HL-60 (cell line): ENCODE results near the gene HMOX2.

Experiments
- GABPA ChIP-seq: IDR thresholded peaks from 2 replicates; pipeline ENCODE4 v1.6.1; 2012; ENCODE audit warnings: low read depth
- POLR2AphosphoS5 ChIP-seq: IDR thresholded peaks from 2 replicates; pipeline ENCODE4 v1.6.1; 2012; ENCODE audit warnings: low read depth
- SPI1 ChIP-seq: IDR thresholded peaks from 2 replicates; pipeline ENCODE4 v1.6.1; 2012; ENCODE audit warnings: low read depth, mild to moderate bottlenecking, borderline replicate concordance
- TF ChIP-seq, protein P1 (sequence below): IDR thresholded peaks from one replicate; pipeline ENCODE4 v1.5.1; 2011; ENCODE audit warnings: low read length, control low read depth, inconsistent platforms; ENCODE audit not compliant: insufficient read depth
- TF ChIP-seq, protein P2 (sequence below): IDR thresholded peaks from 2 replicates; pipeline ENCODE4 v1.6.1; 2012; ENCODE audit warnings: low read depth; ENCODE audit not compliant: insufficient replicate concordance

- TF ChIP-seq, protein P1, sequence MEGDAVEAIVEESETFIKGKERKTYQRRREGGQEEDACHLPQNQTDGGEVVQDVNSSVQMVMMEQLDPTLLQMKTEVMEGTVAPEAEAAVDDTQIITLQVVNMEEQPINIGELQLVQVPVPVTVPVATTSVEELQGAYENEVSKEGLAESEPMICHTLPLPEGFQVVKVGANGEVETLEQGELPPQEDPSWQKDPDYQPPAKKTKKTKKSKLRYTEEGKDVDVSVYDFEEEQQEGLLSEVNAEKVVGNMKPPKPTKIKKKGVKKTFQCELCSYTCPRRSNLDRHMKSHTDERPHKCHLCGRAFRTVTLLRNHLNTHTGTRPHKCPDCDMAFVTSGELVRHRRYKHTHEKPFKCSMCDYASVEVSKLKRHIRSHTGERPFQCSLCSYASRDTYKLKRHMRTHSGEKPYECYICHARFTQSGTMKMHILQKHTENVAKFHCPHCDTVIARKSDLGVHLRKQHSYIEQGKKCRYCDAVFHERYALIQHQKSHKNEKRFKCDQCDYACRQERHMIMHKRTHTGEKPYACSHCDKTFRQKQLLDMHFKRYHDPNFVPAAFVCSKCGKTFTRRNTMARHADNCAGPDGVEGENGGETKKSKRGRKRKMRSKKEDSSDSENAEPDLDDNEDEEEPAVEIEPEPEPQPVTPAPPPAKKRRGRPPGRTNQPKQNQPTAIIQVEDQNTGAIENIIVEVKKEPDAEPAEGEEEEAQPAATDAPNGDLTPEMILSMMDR: peak; percentile 32
- TF ChIP-seq POLR2AphosphoS5: no peak
- TF ChIP-seq, protein P2, sequence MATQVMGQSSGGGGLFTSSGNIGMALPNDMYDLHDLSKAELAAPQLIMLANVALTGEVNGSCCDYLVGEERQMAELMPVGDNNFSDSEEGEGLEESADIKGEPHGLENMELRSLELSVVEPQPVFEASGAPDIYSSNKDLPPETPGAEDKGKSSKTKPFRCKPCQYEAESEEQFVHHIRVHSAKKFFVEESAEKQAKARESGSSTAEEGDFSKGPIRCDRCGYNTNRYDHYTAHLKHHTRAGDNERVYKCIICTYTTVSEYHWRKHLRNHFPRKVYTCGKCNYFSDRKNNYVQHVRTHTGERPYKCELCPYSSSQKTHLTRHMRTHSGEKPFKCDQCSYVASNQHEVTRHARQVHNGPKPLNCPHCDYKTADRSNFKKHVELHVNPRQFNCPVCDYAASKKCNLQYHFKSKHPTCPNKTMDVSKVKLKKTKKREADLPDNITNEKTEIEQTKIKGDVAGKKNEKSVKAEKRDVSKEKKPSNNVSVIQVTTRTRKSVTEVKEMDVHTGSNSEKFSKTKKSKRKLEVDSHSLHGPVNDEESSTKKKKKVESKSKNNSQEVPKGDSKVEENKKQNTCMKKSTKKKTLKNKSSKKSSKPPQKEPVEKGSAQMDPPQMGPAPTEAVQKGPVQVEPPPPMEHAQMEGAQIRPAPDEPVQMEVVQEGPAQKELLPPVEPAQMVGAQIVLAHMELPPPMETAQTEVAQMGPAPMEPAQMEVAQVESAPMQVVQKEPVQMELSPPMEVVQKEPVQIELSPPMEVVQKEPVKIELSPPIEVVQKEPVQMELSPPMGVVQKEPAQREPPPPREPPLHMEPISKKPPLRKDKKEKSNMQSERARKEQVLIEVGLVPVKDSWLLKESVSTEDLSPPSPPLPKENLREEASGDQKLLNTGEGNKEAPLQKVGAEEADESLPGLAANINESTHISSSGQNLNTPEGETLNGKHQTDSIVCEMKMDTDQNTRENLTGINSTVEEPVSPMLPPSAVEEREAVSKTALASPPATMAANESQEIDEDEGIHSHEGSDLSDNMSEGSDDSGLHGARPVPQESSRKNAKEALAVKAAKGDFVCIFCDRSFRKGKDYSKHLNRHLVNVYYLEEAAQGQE: no peak
- TF ChIP-seq GABPA: no peak
- TF ChIP-seq SPI1: no peak
These were observed 35.4 kb downstream of the HMOX2 start for GRCh38 chr16:4511441-4512082.
